DMS53 (cell line): ENCODE data around the gene C19orf33.
"Not testable (repeated sequence)": the region's sequence is repeated elsewhere in the genome, so short reads cannot be mapped to it uniquely, and the experiment has no call there.

Experiments
- DNase-seq: peaks from one replicate; lab custom pipeline; 2025; lab: John Stamatoyannopoulos, UW

The C19orf33 gene

DNA sequence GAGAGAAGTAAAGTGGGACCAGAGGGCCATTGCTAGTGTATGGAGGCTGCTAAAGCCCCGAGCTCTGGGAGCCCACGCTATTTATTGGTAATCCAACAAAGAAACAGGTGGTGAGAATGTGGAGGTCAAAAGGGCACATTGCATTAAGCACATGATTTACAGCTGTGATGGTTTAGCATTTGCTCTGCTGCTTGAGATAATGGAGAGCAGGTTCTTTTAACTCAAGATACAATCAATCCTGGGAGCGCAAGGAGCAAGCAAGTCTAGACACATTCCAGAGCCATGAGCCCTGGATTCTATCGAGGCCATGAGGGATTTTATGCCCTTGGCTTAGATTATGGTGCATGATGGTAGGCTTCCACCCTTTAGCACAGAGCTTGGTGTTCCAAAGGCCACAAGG is 35.0 kb downstream of the C19orf33 start:
- DNase-seq, result not testable (repeated sequence)

DNA sequence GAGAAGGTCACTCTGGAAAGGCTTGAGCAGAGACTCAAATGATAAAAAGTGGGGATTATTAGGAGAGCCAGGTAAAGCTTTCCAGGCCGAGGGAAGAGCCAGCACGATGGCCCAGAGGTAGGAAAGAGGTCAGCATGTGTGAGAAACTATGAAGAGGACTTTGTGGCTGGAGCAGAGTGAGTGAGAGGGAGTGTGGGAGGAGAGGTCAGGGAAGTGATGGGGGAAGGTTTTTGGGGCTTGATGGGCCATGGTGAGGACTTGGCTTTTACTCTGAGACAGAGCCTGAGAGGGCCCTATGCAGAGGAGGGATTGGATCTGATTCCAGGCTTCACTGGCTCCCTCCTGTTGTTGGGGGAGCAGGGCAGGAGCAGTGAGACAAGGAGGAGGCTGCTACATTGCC is 36.9 kb downstream of the C19orf33 start:
- DNase-seq, result no peak

- DNase-seq, result no peak
These were observed 42.8 kb downstream of the C19orf33 start for GRCh38 chr19:38346837-38347236.

DNA sequence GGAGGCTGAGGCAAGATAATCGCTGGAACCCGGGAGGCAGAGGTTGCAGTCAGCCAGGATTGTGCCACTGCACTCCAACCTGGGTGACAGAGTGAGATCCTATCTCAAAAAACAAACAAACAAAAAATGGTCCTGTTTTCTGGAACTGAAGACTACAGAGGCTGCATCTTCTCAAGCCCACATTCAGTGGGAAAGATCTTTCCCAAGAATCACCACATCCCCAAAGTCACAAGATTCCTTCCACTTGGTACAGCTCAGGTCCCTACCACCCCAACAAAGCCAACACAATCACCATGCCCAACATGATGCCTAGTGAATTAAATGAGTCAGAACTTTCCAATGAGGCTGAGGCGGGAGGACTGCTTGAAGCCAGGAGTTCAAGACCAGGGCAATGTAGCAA is 46.8 kb downstream of the C19orf33 start:
- no peak for DNase-seq

- peak; percentile 38 for DNase-seq
These were observed 47.9 kb downstream of the C19orf33 start for GRCh38 chr19:38351865-38352395.

GRCh38 chr19:38352611-38353010 is 48.6 kb downstream of the C19orf33 start:
- no peak for DNase-seq
